ENCODE results near the gene CUL9. TPM values are rescaled to one million over a fixed set of nuclear protein-coding genes. Genes with fewer than 3 reads are reported as not detected.

The CUL9 gene
- total RNA-seq, 1 experiment from 2014 or later, result 15.2 TPM

- Histone ChIP-seq H3K56ac (ENCODE audit: insufficient read length, low read depth, low read length) (no peak overlapping the region), H3K9me3 (ENCODE audit: control insufficient read depth, low read depth, low read length) (no peaks in the 10 kb centered on the region), H3K9ac (ENCODE audit: extremely low read depth, insufficient read length, low read length) (peak overlapping the region; percentile 73), H2BK20ac (ENCODE audit: low read depth, low read length, poor library complexity, severe bottlenecking) (no peak overlapping the region), H3K18ac (ENCODE audit: insufficient read length, low read depth, low read length) (peak overlapping the region; percentile 99), H2BK15ac (ENCODE audit: low read depth, low read length) (no peak overlapping the region; the same call in 1 of the 2 replicates), H3K79me1 (ENCODE audit: insufficient read depth, low read depth, low read length, poor library complexity, severe bottlenecking) (peaks cover 4% of the 10 kb centered on the region), H3T11ph (ENCODE audit: low read length) (no peak overlapping the region), H3K27ac (ENCODE audit: insufficient read length, low read depth, low read length) (no peak overlapping the region), H2AK5ac (ENCODE audit: insufficient read length, low read length) (no peak overlapping the region), H3K23ac (ENCODE audit: insufficient read length, low read depth, low read length) (no peak overlapping the region), H3K23me2 (ENCODE audit: insufficient read length, low read depth, low read length, poor library complexity, severe bottlenecking) (peaks cover 23% of the 10 kb centered on the region), H3K4me1 (ENCODE audit: insufficient read depth, low read length) (peaks cover 4% of the 10 kb centered on the region; the same call in 1 of the 2 replicates), H3K27me3 (ENCODE audit: insufficient read depth, low read length) (no peaks in the 10 kb centered on the region), H4K8ac (replicated peaks; ENCODE audit: insufficient read length, low read depth, low read length) (no peak overlapping the region), H3K4ac (ENCODE audit: low read depth, low read length) (peak overlapping the region; percentile 42; the same call in 1 of the 2 replicates), H4K20me1 (ENCODE audit: control insufficient read depth, insufficient read depth, insufficient read length) (no peaks in the 10 kb centered on the region), H4K91ac (ENCODE audit: insufficient read length, low read depth, low read length) (no peak overlapping the region), H3K4me2 (ENCODE audit: insufficient read depth, insufficient read length, low read length) (peak overlapping the region; percentile 79), H3K14ac (ENCODE audit: insufficient read depth, low read length) (peak overlapping the region; percentile 81), H2AFZ (ENCODE audit: low read length) (no peak overlapping the region), H3K79me2 (ENCODE audit: insufficient read depth, low read length) (peaks cover 2% of the 10 kb centered on the region; the same call in 1 of the 2 replicates), H2BK12ac (ENCODE audit: insufficient read length, low read depth, low read length) (no peak overlapping the region), H2BK5ac (ENCODE audit: insufficient read length, low read length) (no peak overlapping the region), H4K5ac (ENCODE audit: insufficient read length, low read depth, low read length) (no peak overlapping the region), H2BK120ac (ENCODE audit: low read depth, low read length, poor library complexity, severe bottlenecking) (peak overlapping the region; percentile 96)
- no peak for TF ChIP-seq CTCF (conservative IDR thresholded peaks at IDR 0.05)
- H3K27ac Mint-ChIP-seq, result peak overlapping the region in 2 of 3 experiments; percentile 85 to 93; a peak in 3 of 7 replicates
- peak overlapping the region; percentile 99 to 100 for H3K4me3 Mint-ChIP-seq
- peaks cover 20 to 33% (median 27%) of the 10 kb centered on the region in 3 experiments for H3K36me3 Mint-ChIP-seq (ENCODE audit: insufficient read depth in 1 of 3, low read depth in 3 of 3)
- WGBS (ENCODE audit: extremely low coverage, insufficient read length, low lambda C conversion rate), result no CpG with 5 or more reads among the region's 57 CpGs
- H3K9me3 Mint-ChIP-seq, result peaks cover 0 to 3% of the 10 kb centered on the region in 2 experiments; a peak in 2 of 5 replicates
- H3K27me3 Mint-ChIP-seq (ENCODE audit: low read depth), result peaks cover 6% of the 10 kb centered on the region
- H3K4me1 Mint-ChIP-seq, result peaks cover 32 to 35% of the 10 kb centered on the region in 2 experiments
- no peak for DNase-seq
These were observed 10.3 kb upstream of the CUL9 start for GRCh38 chr6:43171707-43172103.
